OCI-LY7 (cell line): ENCODE results near the gene RRP12.

Experiments
- EZH2phosphoT487 ChIP-seq: fragments of 200-600 bp; sonication (generic); IDR thresholded peaks from 2 replicates; pipeline ENCODE4 v1.6.1; 2018; ENCODE audit warnings: low read depth, borderline replicate concordance, mild to moderate bottlenecking, mixed run types, antibody characterized with exemption, low read length, moderate library complexity, mixed read lengths
- TF ChIP-seq, protein P1 (sequence below): fragments of 200-600 bp; sonication (generic); conservative IDR thresholded peaks from 2 replicates; pipeline ENCODE4 v1.5.1; 2014; ENCODE audit warnings: mild to moderate bottlenecking, antibody characterized with exemption, low read length, moderate library complexity, mixed read lengths

DNA sequence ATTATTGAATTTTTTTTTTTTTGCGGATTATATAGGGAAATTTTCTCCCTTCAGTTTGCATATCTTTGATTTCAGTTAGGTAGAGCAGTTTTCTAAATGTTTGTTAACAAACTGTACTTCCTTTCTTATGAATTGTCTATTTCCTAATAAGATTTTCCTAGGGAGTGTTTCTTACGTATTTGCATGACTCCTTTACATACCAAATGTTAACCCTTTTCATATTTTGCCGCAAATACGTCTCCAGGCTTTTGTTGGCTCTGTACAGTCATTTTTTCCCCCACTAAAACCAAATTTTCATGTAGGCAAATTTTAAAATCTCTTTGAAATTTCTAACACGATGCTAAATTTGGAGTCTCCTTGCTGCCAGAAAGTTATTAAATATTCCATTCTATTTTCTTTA lies 64.7 kb downstream of the RRP12 start:
- TF ChIP-seq, protein P1, sequence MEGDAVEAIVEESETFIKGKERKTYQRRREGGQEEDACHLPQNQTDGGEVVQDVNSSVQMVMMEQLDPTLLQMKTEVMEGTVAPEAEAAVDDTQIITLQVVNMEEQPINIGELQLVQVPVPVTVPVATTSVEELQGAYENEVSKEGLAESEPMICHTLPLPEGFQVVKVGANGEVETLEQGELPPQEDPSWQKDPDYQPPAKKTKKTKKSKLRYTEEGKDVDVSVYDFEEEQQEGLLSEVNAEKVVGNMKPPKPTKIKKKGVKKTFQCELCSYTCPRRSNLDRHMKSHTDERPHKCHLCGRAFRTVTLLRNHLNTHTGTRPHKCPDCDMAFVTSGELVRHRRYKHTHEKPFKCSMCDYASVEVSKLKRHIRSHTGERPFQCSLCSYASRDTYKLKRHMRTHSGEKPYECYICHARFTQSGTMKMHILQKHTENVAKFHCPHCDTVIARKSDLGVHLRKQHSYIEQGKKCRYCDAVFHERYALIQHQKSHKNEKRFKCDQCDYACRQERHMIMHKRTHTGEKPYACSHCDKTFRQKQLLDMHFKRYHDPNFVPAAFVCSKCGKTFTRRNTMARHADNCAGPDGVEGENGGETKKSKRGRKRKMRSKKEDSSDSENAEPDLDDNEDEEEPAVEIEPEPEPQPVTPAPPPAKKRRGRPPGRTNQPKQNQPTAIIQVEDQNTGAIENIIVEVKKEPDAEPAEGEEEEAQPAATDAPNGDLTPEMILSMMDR: no peak
- no peak for TF ChIP-seq EZH2phosphoT487
